Parathyroid adenoma (tissue), 2 donors: ENCODE measurements around the gene PRR23E.

ENCODE experiments used
- H2AFZ ChIP-seq: fragments of 300-600 bp; sonication (generic); one replicate; pipeline ENCODE4 v1.7.0; 2017; ENCODE audit warnings: antibody characterized with exemption, mild to moderate bottlenecking
- H3K27ac ChIP-seq: fragments of 300-600 bp; sonication (generic); one replicate; pipeline ENCODE4 v1.7.0; 2017
- H3K27me3 ChIP-seq: fragments of 300-600 bp; sonication (generic); one replicate; pipeline ENCODE4 v1.7.0; 2017; ENCODE audit warnings: low read length; ENCODE audit not compliant: control insufficient read depth, insufficient read depth
- H3K36me3 ChIP-seq: fragments of 300-600 bp; sonication (generic); one replicate; pipeline ENCODE4 v1.7.0; 2017; ENCODE audit warnings: low read length; ENCODE audit not compliant: control insufficient read depth, insufficient read depth
- H3K4me1 ChIP-seq: fragments of 300-600 bp; sonication (generic); one replicate; pipeline ENCODE4 v1.7.0; 2017; ENCODE audit warnings: control low read depth
- H3K4me2 ChIP-seq: fragments of 300-600 bp; sonication (generic); one replicate; pipeline ENCODE4 v1.7.0; 2017; ENCODE audit warnings: low read length
- H3K4me3 ChIP-seq: fragments of 300-600 bp; sonication (generic); one replicate; pipeline ENCODE4 v1.7.0; 2017; ENCODE audit warnings: low read depth, low read length
- H3K79me2 ChIP-seq: fragments of 300-600 bp; sonication (generic); one replicate; pipeline ENCODE4 v1.7.0; 2017; ENCODE audit warnings: control low read depth
- H3K9ac ChIP-seq: fragments of 300-600 bp; sonication (generic); one replicate; pipeline ENCODE4 v1.7.0; 2017; ENCODE audit warnings: mild to moderate bottlenecking
- H3K9me3 ChIP-seq: fragments of 300-600 bp; sonication (generic); one replicate; pipeline ENCODE4 v1.7.0; 2017; ENCODE audit warnings: low read length; ENCODE audit not compliant: control insufficient read depth
- CTCF ChIP-seq: fragments of 300-600 bp; sonication (generic); IDR thresholded peaks from one replicate; pipeline ENCODE4 v1.7.0; 2017; ENCODE audit warnings: antibody characterized with exemption, mild to moderate bottlenecking
- donor health status: primary hyperparathyroidism.

PRR23E gene

GRCh38 chr3:127195417-127195816 lies 2.5 kb downstream of the PRR23E start:
- Histone ChIP-seq H3K4me2 (no peak overlapping the region), H3K27me3 (no peaks in the 10 kb centered on the region), H3K9ac (no peak overlapping the region), H2AFZ (no peak overlapping the region), H3K79me2 (no peaks in the 10 kb centered on the region), H3K9me3 (peaks cover 4% of the 10 kb centered on the region), H3K4me1 (no peaks in the 10 kb centered on the region), H3K27ac (no peak overlapping the region), H3K36me3 (no peaks in the 10 kb centered on the region), H3K4me3 (no peak overlapping the region)
- no peak for TF ChIP-seq CTCF

- Histone ChIP-seq H3K79me2 (no peaks in the 10 kb centered on the region), H3K4me2 (no peak overlapping the region), H3K4me1 (no peaks in the 10 kb centered on the region), H3K4me3 (no peak overlapping the region), H3K27me3 (no peaks in the 10 kb centered on the region), H3K36me3 (no peaks in the 10 kb centered on the region), H3K27ac (no peak overlapping the region), H3K9me3 (peaks cover 4% of the 10 kb centered on the region), H2AFZ (no peak overlapping the region), H3K9ac (no peak overlapping the region)
- TF ChIP-seq CTCF = no peak
Measured at GRCh38 chr3:127196002-127196401, 3.1 kb downstream of the PRR23E start.

GRCh38 chr3:127196466-127197299 lies 3.8 kb downstream of the PRR23E start:
- no peaks in the 10 kb centered on the region for H3K4me1 ChIP-seq
- no peaks in the 10 kb centered on the region for H3K79me2 ChIP-seq
- no peaks in the 10 kb centered on the region for H3K36me3 ChIP-seq
- H3K27me3 ChIP-seq = no peaks in the 10 kb centered on the region
- no peak overlapping the region for H2AFZ ChIP-seq
- H3K9ac ChIP-seq = no peak overlapping the region
- peaks cover 3% of the 10 kb centered on the region for H3K9me3 ChIP-seq
- no peak for TF ChIP-seq CTCF
- H3K4me3 ChIP-seq = no peak overlapping the region
- H3K27ac ChIP-seq = no peak overlapping the region
- no peak overlapping the region for H3K4me2 ChIP-seq

GRCh38 chr3:127197300-127198189 lies 4.6 kb downstream of the PRR23E start:
- no peaks in the 10 kb centered on the region for H3K4me1 ChIP-seq
- H3K4me3 ChIP-seq = no peak overlapping the region
- H3K4me2 ChIP-seq = no peak overlapping the region
- TF ChIP-seq CTCF = no peak
- H3K27me3 ChIP-seq = no peaks in the 10 kb centered on the region
- no peaks in the 10 kb centered on the region for H3K9me3 ChIP-seq
- no peak overlapping the region for H3K9ac ChIP-seq
- H2AFZ ChIP-seq = no peak overlapping the region
- H3K27ac ChIP-seq = no peak overlapping the region
- no peaks in the 10 kb centered on the region for H3K79me2 ChIP-seq
- H3K36me3 ChIP-seq = no peaks in the 10 kb centered on the region
